ENCODE results near the gene SETSIP.

The SETSIP gene

DNA sequence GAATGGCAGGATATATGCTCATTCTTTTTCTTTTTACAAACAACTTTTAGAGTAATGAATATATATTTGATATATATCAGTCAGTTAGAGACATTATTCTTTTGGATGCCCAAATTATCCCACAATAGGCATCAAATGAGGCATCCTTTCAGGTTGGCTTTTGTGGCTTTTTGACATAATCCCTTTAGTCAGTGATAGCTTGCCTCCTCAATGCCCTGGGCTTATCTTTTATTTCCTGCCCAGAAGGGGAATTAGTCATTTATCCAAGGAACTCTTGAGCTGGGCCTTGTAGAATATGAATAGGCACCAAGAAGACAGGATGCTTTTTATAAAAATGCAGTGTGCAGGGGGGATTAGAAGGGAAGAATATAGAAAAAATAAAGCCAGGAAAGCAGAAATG is 23.3 kb downstream of the SETSIP start:
- ChIA-PET CTCF (no interaction called here), POLR2A (no interaction called here)
- Histone ChIP-seq H3K4me3 (ENCODE audit: low read depth, low read length) (no peak overlapping the region), H3K36me3 (ENCODE audit: control insufficient read depth in 2 of 2, insufficient read depth in 1 of 2, low read length in 2 of 2) (no peaks in the 10 kb centered on the region), H3K4me1 (ENCODE audit: control insufficient read depth, insufficient read depth, low read length) (no peaks in the 10 kb centered on the region), H3K27ac (ENCODE audit: extremely low read depth, low read depth, low read length) (no peak overlapping the region), H3K9me3 (ENCODE audit: control insufficient read depth, insufficient read depth, low read depth, low read length) (no peaks in the 10 kb centered on the region)
- TF ChIP-seq SP3 (tag by site-specific recombination; IDR thresholded peaks at IDR 0.05) (no peak), ZNF433 (tag by site-specific recombination; IDR thresholded peaks at IDR 0.05; ENCODE audit: low read depth) (no peak), GLIS2 (tag by site-specific recombination; IDR thresholded peaks at IDR 0.05) (no peak), ZNF785 (tag by site-specific recombination; IDR thresholded peaks at IDR 0.05) (no peak), ZNF324 (tag by site-specific recombination; IDR thresholded peaks at IDR 0.05) (no peak), KLF17 (tag by site-specific recombination; IDR thresholded peaks at IDR 0.05) (no peak), SETDB1 (IDR thresholded peaks at IDR 0.05; ENCODE audit: insufficient read length, low read length) (no peak)
- TF ChIP-seq, protein P1, sequence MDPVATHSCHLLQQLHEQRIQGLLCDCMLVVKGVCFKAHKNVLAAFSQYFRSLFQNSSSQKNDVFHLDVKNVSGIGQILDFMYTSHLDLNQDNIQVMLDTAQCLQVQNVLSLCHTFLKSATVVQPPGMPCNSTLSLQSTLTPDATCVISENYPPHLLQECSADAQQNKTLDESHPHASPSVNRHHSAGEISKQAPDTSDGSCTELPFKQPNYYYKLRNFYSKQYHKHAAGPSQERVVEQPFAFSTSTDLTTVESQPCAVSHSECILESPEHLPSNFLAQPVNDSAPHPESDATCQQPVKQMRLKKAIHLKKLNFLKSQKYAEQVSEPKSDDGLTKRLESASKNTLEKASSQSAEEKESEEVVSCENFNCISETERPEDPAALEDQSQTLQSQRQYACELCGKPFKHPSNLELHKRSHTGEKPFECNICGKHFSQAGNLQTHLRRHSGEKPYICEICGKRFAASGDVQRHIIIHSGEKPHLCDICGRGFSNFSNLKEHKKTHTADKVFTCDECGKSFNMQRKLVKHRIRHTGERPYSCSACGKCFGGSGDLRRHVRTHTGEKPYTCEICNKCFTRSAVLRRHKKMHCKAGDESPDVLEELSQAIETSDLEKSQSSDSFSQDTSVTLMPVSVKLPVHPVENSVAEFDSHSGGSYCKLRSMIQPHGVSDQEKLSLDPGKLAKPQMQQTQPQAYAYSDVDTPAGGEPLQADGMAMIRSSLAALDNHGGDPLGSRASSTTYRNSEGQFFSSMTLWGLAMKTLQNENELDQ (tag by site-specific recombination; IDR thresholded peaks at IDR 0.05; ENCODE audit: low read depth) = no peak
- TF ChIP-seq, protein P2, sequence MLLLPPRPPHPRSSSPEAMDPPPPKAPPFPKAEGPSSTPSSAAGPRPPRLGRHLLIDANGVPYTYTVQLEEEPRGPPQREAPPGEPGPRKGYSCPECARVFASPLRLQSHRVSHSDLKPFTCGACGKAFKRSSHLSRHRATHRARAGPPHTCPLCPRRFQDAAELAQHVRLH (tag by site-specific recombination; IDR thresholded peaks at IDR 0.05) = no peak
- TF ChIP-seq, protein P3, sequence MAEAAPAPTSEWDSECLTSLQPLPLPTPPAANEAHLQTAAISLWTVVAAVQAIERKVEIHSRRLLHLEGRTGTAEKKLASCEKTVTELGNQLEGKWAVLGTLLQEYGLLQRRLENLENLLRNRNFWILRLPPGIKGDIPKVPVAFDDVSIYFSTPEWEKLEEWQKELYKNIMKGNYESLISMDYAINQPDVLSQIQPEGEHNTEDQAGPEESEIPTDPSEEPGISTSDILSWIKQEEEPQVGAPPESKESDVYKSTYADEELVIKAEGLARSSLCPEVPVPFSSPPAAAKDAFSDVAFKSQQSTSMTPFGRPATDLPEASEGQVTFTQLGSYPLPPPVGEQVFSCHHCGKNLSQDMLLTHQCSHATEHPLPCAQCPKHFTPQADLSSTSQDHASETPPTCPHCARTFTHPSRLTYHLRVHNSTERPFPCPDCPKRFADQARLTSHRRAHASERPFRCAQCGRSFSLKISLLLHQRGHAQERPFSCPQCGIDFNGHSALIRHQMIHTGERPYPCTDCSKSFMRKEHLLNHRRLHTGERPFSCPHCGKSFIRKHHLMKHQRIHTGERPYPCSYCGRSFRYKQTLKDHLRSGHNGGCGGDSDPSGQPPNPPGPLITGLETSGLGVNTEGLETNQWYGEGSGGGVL (tag by site-specific recombination; IDR thresholded peaks at IDR 0.05) = no peak

DNA sequence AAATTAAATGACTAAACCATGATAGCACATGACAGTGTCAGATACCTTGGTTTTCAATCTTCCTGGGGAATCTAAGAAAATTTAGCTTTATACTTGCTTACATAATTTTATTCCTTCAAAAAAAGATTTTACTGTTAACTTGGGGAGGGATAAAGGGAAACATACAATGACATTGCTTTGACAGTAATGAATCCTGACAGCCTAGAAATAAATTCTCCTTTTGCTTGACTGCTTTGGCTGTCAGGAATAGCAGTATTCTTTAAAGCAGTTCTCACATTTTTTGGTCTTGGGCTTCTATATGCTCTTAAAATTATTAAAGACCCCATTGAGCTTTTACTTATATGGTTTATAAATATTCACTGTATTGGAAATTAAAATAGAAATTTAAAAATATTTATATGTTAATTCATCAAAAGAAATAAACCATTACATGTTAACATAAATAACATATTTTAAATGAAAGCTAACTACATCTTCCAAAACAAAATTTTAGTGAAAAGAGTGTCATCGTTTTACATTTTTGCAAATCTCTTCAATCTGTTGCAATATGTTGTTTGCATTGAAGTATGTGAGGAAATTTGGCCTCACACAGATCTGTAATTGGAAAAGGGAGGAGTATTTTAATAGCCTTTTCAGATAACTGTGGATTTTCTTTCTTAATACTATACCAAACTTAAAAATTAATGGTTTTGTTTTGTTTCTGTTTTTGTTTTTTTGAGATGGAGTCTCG is 29.3 kb downstream of the SETSIP start:
- no peaks in the 10 kb centered on the region for H3K36me3 ChIP-seq (ENCODE audit: control insufficient read depth in 2 of 2, insufficient read depth in 1 of 2, low read length in 2 of 2)
- ChIA-PET POLR2A (no interaction called here), CTCF (interaction anchor here (1.2 kb wide), 1 partner anchor 15 kb away, joined by 3 read pairs; no protein-coding TSS in a partner anchor)
- no peak overlapping the region for H3K27ac ChIP-seq (ENCODE audit: extremely low read depth, low read depth, low read length)
- no peak overlapping the region for H3K4me3 ChIP-seq (ENCODE audit: low read depth, low read length)
- no peaks in the 10 kb centered on the region for H3K9me3 ChIP-seq (ENCODE audit: control insufficient read depth, insufficient read depth, low read depth, low read length)
- TF ChIP-seq ZNF211 (tag by site-specific recombination; IDR thresholded peaks at IDR 0.05; ENCODE audit: low read depth) (no peak), GFI1B (tag by site-specific recombination; IDR thresholded peaks at IDR 0.05) (no peak), ZNF248 (tag by site-specific recombination; IDR thresholded peaks at IDR 0.05) (no peak), ZNF660 (tag by site-specific recombination; IDR thresholded peaks at IDR 0.05) (no peak), ZNF2 (tag by site-specific recombination; IDR thresholded peaks at IDR 0.05) (no peak), ZSCAN5A (tag by site-specific recombination; IDR thresholded peaks at IDR 0.05) (no peak), MZF1 (tag by site-specific recombination; IDR thresholded peaks at IDR 0.05; ENCODE audit: borderline replicate concordance) (no peak), ZNF561 (tag by site-specific recombination; IDR thresholded peaks at IDR 0.05; ENCODE audit: borderline replicate concordance) (no peak), KLF9 (tag by site-specific recombination; IDR thresholded peaks at IDR 0.05; ENCODE audit: low read depth) (no peak)
- no peaks in the 10 kb centered on the region for H3K4me1 ChIP-seq (ENCODE audit: control insufficient read depth, insufficient read depth, low read length)
